SU-DHL-6 (cell line): ENCODE data around the gene CATSPERZ.

Experiments used
- CTCF ChIP-seq: fragments of 200-600 bp; sonication (generic); IDR thresholded peaks from one replicate; pipeline ENCODE4 v1.5.1; 2017; ENCODE audit warnings: antibody characterized with exemption, mild to moderate bottlenecking, low read length, moderate library complexity; ENCODE audit not compliant: insufficient read depth, poor library complexity, severe bottlenecking
- EZH2phosphoT487 ChIP-seq: fragments of 200-600 bp; sonication (generic), shearing (Covaris generic); conservative IDR thresholded peaks from 2 replicates; pipeline ENCODE4 v1.6.1; 2018; ENCODE audit warnings: mild to moderate bottlenecking, antibody characterized with exemption, low read length, moderate library complexity, mixed read lengths

DNA sequence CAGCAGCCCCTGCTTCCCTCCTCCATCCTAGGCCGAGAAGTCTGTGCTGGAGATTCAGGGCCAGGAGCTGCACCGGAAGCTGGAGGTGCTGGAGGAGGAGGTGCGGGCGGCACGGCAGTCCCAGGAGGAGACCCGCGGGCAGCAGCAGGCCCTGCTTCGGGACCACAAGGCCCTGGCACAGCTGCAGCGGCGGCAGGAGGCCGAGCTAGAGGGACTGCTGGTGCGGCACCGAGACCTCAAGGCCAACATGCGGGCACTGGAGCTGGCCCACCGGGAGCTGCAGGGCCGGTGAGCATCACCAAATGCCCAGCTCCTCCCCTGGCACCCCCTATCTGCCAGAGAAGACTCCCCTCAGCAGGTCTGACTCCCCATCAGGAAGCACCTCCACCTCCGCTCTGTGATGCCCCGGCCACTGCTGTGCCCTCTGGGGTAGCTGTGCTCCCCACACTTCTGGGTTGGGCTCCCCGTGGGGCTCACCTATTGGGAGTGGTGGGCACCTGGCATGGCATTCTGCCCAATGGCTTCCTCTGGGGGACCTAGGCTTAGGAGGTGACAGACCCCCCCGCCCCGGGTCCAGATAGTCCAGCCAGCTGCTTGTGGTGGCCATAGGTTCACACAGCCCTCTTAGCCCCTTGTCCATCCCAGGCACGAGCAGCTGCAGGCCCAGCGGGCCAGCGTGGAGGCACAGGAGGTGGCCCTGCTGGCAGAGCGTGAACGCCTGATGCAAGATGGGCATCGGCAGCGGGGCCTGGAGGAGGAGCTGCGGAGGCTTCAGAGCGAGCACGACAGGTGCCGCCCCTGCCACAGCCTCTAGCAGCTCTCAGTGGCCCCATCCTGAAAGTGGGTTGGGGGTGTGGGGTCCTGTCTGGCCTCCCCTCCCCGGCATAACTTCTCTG, 52.2 kb downstream of the CATSPERZ start:
- TF ChIP-seq CTCF, result no peak
- TF ChIP-seq EZH2phosphoT487, result no peak
